ENCODE data around the gene HS3ST3A1. TPM values are rescaled to one million over a fixed set of nuclear protein-coding genes. Genes with fewer than 3 reads are reported as not detected.
A peak's percentile ranks its signal among the peaks of the same experiment; 100 is the strongest.

HS3ST3A1 gene
- total RNA-seq, 1 donor from 2014 or later: 14.7 TPM

GRCh38 chr17:13572581-13572980 lies 29.1 kb downstream of the HS3ST3A1 start:
- Mint-ChIP-seq H3K36me3 (ENCODE audit: low read depth) (peaks cover 27% of the 10 kb centered on the region), H3K27ac (ENCODE audit: unreplicated experiment) (no peak overlapping the region), H3K27me3 (ENCODE audit: low read depth) (no peaks in the 10 kb centered on the region), H3K4me3 (no peak overlapping the region), H3K4me1 (peaks cover 56% of the 10 kb centered on the region), H3K9me3 (peaks cover 4% of the 10 kb centered on the region)
- no peak for TF ChIP-seq CTCF (conservative IDR thresholded peaks at IDR 0.05)
- no peak for DNase-seq (ENCODE audit: low read depth, low spot score)

DNA sequence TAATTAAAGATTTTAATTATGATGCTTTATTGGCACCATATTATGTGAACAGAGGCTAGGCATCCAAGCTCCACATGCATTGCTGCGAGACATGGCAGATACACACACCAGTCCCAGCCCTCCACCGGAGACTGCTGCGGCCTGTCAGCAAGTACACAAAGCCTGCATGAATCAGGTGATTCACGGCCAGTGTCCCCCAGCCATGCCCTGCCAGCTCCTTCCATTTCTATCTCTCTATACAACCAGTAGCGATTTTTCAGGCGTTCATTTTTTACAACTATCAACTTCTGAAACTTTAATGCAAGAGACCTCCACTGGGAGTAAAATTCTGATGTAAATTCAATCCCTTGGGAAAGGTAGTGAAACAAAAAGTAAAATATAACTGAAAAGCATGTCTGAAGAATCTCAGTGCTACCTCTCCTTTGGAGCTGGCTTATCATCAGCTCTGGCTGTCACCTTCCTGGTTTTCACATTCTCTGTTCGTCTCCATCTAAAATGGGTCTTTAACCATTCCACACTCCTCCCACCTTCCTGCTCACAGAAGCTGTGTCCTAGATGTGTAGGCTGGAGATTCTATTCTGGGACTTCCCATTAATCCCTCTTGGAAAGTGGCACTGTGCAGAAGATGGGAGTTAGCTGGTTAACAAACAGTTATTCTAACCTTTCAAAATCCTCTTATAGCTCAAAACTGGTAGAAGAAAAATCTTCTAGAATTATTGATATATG lies 32.2 kb downstream of the HS3ST3A1 start:
- Mint-ChIP-seq H3K27me3 (ENCODE audit: low read depth) (no peaks in the 10 kb centered on the region), H3K36me3 (ENCODE audit: low read depth) (peaks cover 30% of the 10 kb centered on the region)

GRCh38 chr17:13568582-13569397 lies 32.9 kb downstream of the HS3ST3A1 start:
- Mint-ChIP-seq H3K4me1 (peaks cover 52% of the 10 kb centered on the region), H3K27ac (ENCODE audit: unreplicated experiment) (peak overlapping the region; percentile 69), H3K27me3 (ENCODE audit: low read depth) (no peaks in the 10 kb centered on the region), H3K4me3 (peak overlapping the region; percentile 16), H3K36me3 (ENCODE audit: low read depth) (peaks cover 30% of the 10 kb centered on the region), H3K9me3 (peaks cover 5% of the 10 kb centered on the region)
- TF ChIP-seq CTCF (conservative IDR thresholded peaks at IDR 0.05): no peak
- DNase-seq (ENCODE audit: low read depth, low spot score): no peak

More for the DNA sequence above, 32.2 kb downstream of the HS3ST3A1 start:
- no peak for TF ChIP-seq CTCF (conservative IDR thresholded peaks at IDR 0.05)
- H3K9me3 Mint-ChIP-seq: peaks cover 5% of the 10 kb centered on the region
- no peak for DNase-seq (ENCODE audit: low read depth, low spot score)
- H3K27ac Mint-ChIP-seq (ENCODE audit: unreplicated experiment): peak overlapping the region; percentile 75
- peak overlapping the region; percentile 16 for H3K4me3 Mint-ChIP-seq
- H3K4me1 Mint-ChIP-seq: peaks cover 46% of the 10 kb centered on the region

DNA sequence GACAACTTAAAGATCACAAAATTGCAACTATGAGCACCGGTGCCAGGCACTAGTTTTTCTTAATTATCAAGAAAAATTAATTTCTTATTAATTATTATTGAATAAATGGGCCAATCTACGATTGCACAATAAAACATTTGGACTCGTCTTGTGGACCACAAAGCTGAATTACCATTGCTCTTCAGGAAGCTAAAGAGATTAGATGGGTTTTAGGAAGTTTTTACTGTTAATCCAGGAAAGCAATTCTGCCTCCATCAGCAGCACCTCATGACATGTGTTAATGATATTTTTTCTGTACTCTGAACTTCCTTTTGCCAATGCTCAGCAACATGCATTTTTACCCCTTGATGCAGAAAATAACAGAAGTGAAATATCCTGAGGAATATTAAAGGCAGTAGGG lies 37.9 kb downstream of the HS3ST3A1 start:
- Mint-ChIP-seq H3K27me3 (ENCODE audit: low read depth) (no peaks in the 10 kb centered on the region), H3K9me3 (peaks cover 5% of the 10 kb centered on the region), H3K36me3 (ENCODE audit: low read depth) (peaks cover 25% of the 10 kb centered on the region), H3K4me1 (peaks cover 40% of the 10 kb centered on the region), H3K27ac (ENCODE audit: unreplicated experiment) (peak overlapping the region; percentile 90), H3K4me3 (no peak overlapping the region)
- TF ChIP-seq CTCF (conservative IDR thresholded peaks at IDR 0.05): no peak
- no peak for DNase-seq (ENCODE audit: low read depth, low spot score)

DNA sequence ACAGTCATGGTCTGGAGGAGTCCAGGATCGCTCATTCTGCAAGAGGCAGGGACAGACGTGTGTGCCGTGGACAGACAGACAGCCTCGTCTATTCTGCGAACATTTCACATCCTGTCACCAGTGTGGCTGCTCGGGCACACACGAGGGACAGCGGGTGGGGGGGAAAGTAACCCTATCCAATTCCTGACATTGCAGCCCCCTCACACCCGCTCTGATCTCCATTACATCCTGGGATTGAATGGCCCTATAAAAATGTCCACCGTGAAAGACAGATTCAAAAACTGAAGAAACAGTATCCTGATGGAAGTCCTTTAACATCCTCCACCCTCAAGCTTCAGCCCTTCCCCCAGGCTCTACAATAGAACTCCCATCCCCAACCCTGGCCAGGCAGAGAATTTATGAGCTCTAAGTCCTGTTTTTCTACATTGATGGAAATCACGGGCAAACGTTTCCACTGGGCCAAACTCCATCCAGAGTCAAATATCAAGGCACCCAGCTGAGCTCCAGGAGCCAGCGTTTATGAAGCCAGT lies 39.4 kb downstream of the HS3ST3A1 start:
- peaks cover 17% of the 10 kb centered on the region for H3K36me3 Mint-ChIP-seq (ENCODE audit: low read depth)
- no peaks in the 10 kb centered on the region for H3K27me3 Mint-ChIP-seq (ENCODE audit: low read depth)
- peaks cover 36% of the 10 kb centered on the region for H3K4me1 Mint-ChIP-seq
- no peak for TF ChIP-seq CTCF (conservative IDR thresholded peaks at IDR 0.05)
- no peak for DNase-seq (ENCODE audit: low read depth, low spot score)
- H3K4me3 Mint-ChIP-seq: no peak overlapping the region
- peak overlapping the region; percentile 90 for H3K27ac Mint-ChIP-seq (ENCODE audit: unreplicated experiment)
- peaks cover 5% of the 10 kb centered on the region for H3K9me3 Mint-ChIP-seq

Data from neural crest cell (in vitro differentiated cells).